Stimulated activated naive CD8-positive, alpha-beta T cell treated with anti-CD3 and anti-CD28 coated beads, Interleukin-15, Interleukin-2, amounts not matched to agents 100 U/mL and 50 U/mL, for 24 hours (primary cell): ENCODE results near the gene SCAMP1.
"Not testable (repeated sequence)": the region's sequence is repeated elsewhere in the genome, so short reads cannot be mapped to it uniquely, and the experiment has no call there.

Source experiments
- ATAC-seq: fragments of 150-1000 bp; cut with Tn5 transposase; one replicate; pipeline ENCODE4 v1.10.0; 2021
- DNase-seq: peaks from one replicate; pipeline ENCODE4 v3.0.0; 2021

SCAMP1 gene

DNA sequence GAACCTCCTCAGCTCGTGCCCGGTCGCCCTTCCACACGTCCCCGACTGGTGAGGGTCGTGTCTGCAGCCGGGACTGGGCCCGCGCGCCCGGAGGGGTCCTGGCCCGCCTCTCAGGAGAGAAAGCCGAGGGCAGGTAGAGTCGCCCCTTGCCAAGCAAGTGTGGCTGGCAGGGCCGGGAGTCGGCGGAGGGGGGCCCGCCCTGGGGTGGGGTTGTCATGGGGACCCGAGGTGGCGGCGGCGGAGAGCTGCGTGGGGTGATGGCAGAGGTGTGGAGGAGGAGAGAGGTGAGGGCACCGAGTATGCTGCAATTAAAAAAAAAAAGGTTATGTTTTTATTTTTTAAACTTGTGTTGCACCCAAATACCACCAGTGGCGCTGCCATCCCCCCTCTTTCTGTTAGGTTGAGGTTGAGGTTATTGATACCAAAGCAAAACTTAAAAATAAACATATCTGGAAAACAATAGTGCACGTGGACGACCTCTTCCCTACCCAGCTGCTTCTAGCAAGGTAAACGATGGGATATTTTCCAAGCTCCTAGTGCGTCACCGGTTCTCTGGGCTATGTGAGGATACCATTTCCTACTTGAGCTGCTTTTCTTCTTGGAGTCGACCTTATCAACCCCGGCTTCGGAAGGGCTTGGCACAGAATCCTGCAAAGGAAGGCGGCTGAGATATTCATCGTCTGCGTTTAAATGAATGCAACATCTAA is 660 bp downstream of the SCAMP1 start:
- DNase-seq, result peak; percentile 64
- ATAC-seq, result peak; percentile 35

DNA sequence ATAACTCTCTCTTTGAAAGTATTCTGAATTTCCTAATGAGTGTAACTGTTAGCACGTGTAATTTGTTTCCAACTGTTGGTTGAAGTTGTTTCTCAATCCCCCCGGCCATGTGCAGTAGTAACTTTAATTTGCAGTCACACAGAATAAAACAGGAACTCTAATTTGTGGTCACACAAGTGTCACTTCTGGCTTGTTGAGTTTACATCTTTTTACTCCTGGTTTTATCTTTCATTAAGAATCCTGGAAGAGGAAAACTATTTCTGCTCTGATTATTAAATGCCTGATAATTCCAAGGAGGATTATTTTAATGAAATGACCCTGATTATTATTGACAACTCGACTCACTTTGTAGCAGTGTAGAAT is 1.2 kb downstream of the SCAMP1 start:
- DNase-seq (no peak), ATAC-seq (no peak)

DNA sequence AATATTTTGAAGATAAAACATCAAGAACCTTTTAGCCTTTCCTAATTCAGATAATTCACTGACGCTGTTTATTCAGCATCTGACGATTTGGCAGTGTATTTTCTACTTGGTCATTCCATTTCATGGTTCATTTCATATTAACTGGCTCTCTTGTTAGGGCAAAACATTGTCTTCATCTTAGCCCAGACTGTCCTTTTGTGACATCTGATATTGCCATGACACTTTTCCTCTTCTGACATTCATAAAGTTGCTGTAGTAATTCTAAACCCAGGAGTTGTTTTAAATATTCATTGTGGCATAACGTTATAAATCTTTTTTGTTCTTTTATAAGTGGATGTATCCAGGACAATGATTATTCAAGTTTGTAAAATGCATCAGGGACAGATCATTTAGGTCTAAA is 1.8 kb downstream of the SCAMP1 start:
- DNase-seq (no peak), ATAC-seq (no peak)

DNA sequence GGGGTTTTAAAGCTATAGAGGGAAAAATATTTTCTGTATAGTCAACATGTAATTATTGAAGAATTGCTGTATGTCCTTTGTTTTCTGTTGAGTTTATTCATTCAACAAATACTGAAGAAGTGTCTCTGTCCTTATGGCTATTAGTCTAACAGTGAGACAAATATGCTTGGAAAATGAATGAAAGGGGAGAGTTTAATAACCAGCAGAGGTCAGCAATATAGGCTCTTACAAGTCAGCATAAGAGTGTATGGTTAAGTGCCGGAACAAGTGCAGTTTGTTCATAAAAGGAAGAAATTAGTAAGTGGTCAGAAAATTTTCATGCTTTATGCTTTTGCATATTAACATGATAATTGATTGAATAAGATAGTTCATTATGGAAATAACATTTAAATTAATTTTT is 3.6 kb downstream of the SCAMP1 start:
- DNase-seq, result no peak
- no peak for ATAC-seq

- DNase-seq (no peak), ATAC-seq (peak; percentile 71)
These were observed 7.0 kb downstream of the SCAMP1 start for GRCh38 chr5:78367318-78367991.

DNA sequence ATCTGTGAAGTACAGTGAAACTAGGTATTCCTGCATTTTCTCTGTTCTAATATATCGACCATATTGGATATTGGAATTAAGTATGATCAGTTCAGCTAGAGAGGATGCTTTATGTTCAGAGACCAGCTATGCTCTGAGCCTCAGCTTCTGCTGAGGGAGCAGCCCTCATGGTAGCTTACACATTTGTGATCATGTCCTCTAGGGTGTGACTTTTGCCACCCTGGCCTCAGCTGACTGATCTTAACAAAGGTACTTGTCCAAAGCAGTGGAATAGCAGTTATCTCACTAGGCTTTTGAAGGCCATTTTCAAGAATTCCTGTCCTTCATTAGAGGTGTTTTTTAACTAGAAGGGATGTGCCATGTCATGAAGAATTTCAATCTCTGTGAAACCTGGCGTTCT is 9.3 kb downstream of the SCAMP1 start:
- DNase-seq (no peak), ATAC-seq (no peak)

DNA sequence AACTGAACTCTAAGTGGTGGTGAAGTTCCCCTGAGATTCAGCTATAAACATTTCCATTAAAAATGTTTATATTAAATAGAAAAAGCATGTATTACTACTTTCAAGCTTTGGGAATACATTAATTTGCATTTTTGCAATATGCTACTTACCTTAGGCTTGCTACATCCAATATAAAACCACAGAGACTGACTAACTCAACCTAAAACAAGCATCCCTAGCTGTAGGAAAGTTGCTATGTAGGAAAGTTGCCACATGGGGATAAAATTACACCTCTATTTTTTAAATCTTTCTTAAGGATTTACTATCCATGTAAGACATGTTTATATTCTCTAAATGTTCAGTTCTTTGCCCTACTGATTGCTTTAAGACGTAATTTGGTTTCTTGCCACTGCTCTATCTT is 12.8 kb downstream of the SCAMP1 start:
- no peak for ATAC-seq
- no peak for DNase-seq

DNA sequence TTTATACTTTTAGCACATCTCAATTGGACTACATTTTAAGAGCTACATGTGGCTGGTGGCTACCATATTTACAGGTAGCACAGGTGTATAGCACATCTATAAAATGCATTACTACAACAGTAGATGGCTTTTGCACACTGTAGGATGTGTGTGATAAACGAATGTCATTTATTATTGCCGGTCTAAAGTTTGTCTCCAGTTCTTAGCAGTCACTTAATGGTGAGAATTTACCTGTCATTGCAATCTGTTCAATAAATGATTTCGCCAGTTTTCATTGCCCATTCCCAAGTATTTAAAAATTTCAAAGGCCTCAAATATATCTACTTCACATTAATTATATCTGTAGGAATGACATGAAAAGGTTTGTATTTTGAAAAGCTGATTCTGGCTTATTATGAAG is 15.9 kb downstream of the SCAMP1 start:
- no peak for DNase-seq
- no peak for ATAC-seq

- no peak for DNase-seq
- ATAC-seq, result no peak
These were observed 16.8 kb downstream of the SCAMP1 start for GRCh38 chr5:78377056-78377717.

DNA sequence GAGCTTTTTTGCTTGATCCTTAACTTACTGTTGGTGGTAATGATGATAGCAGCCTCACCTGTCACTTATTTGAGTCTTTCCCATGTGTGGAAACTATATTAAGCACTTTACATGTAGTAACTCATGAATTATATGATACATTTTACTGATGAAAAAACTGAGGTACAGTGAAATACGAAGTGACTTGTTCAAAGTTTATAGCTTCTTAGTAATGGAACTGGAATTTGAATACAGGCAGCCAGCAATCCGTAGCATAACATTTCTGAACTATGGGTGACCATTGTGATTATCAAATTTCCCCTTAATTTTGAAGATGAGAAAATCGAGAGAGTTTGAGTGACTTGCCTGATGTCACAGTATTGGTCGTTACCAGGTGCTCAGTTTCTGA is 17.3 kb downstream of the SCAMP1 start:
- no peak for DNase-seq
- no peak for ATAC-seq

DNA sequence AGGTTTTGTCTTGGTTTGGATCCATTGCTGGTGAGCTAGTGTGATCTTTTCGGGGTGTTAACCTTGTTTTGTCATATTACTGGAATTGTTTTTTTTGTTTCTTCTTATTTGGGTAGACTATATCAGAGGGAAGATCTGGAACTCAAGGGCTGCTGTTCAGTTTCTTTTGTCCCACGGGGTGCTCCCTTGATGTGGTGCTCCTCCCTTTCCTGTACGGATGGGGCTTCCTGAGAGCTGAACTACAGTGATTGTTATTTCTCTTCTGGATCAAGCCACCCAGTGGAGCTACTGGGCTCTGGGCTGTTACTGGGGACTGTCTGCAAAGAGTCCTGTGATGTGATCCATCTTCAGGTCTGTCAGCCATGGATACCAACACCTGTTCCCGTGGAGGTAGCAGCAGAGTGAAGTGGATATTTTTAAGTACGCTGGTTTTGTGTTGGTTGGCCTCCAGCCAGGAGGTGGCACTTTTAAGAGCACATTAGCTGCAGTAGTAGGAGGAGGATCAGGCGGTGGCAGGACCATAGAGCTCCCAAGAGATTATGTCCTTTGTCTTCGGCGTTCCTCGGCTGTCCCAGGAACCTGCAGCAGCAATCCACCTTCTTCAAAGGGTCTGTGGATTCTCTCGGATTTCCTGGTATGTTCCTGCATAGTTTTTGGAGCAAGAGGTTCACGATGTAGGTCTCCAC is 27.2 kb downstream of the SCAMP1 start:
- no peak for ATAC-seq
- no peak for DNase-seq

DNA sequence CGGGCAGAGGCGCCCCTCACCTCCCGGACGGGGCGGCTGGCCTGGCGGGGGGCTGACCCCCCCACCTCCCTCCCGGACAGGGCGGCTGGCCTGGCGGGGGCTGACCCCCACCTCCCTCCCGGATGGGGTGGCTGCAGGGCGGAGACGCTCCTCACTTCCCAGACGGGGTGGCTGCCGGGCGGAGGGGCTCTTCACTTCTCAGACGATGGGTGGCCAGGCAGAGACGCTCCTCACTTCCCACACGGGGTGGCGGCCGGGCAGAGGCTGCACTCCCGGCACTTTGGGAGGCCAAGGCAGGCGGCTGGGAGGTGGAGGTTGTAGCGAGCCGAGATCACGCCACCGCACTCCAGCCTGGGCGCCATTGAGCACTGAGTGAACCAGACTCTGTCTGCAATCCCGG is 30.9 kb downstream of the SCAMP1 start:
- not testable (repeated sequence) for ATAC-seq, DNase-seq

DNA sequence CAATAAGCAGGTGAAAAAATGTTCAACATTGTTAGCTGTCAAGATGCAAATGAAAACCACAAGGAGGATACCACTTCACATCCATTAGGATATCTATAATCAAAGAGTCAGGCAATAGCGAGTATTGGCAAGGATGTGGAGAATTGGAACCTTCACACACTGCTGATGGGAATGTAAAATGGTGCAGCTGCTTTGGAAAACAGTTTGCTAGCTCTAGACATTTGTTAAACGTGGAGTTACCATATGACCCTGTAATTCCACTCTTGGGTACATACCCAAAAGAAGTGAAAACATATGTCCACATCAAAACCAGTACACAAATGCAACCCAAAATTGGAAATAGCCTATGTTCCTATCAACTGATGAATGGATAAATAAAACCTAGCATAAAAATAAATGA is 37.4 kb downstream of the SCAMP1 start:
- ATAC-seq, result no peak
- no peak for DNase-seq

DNA sequence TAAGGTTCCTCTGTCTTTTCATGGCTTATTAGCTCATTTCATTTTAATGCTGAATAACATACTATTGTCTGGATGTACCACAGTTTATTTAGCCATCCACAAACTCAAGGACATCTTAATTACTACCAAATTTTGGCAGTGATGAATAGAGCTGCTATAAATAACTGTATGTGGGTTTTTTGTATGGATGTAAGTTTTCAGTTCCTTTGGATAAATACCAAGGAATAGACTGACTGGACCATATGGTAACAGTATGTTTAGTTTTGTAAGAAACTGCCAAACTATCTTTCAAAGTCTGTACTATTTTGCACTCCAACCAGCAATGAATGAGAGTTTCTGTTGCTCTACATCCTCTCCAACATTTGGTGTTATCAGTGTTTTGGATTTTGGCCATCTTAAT is 38.7 kb downstream of the SCAMP1 start:
- ATAC-seq, result no peak
- no peak for DNase-seq

DNA sequence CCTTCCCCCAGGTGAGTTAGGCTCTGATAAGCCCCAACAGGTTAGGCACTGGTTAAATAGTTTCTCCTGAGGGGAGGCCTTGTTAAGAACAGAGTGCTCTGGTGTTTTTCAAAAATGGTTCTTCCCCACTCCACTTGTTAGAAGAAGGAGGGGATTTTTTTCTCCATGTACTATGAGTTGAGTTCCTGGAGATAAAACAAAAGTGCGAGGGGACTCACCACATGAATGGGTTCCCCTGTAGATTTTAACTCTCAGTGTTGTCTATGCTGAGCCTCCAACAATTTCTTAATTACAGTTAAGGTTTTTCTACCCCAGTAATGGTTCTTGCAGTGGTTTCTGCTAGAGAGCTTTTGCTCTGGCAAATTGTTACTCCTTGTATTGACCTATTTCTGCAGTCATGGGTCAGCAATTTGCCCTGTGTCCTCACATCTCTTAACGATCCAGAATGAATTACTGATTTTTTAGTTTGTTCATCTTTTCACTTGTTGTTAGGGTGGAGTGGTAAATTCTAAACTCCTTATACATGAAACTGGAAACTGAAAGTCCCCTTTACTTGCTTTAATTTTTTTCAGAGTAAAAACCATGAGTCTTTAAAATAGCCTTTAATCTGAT is 44.4 kb downstream of the SCAMP1 start:
- ATAC-seq (no peak), DNase-seq (no peak)

DNA sequence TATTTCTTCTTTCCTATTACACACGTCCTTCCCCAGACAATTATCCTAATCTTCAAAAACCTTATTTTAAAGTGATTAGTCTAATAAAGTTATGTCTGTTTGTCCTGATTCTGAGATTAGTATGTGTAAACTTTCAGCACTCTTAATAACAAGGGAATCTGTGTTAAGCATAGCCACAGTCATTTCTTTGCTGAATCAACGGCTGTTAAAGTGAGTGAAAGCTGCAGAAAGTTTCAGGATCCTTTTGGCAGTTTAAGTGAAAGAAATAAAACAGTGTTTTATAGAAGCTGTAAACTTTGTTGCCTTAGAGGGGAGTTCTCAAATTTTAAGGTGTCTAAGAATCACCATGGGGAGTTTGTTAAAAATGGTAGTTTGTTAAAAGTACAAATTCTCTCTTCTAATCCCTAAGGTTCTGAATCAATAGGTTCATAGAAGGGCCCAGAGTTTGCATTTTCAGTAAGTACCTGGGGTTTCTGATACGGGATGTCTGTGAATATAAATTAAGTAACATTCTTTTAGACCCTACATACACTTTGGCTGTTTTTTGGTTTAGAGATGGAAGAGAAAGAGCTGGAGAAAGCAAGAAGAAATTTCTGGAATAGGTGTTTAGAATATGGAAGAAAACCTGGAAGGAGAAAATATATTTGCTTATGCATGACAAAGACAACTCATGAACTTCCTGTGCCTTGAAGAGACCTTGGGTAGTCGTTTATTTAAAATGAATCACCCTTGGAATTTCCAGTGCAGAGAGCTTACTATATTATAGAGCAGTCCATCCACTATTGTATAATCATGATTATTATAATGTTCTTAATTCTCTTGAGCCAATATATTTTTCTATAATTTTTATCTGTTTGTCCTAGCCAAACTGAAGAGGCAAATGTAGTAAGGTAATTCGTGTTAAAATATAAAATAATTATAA is 45.7 kb downstream of the SCAMP1 start:
- ATAC-seq (peak; percentile 61), DNase-seq (no peak)

DNA sequence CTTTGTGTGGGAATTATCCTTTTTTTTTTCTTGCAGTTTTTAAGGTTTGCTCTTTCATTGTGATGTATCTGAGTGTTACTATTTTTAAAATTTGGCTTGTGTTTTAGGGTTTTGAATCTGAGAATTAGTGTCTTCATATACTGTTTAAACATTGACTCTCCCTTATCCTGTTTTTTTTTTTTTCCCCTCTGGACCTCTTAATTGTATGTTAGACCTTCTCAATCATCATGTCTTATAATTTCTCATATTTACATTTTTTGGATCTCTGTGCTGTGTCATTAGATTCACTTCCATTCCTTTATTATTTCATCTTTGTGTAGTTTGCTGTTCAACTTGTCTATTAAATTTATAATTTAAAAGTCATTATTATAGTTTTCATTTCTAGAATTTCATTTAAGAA is 47.0 kb downstream of the SCAMP1 start:
- DNase-seq (no peak), ATAC-seq (no peak)

- ATAC-seq (no peak), DNase-seq (no peak)
These were observed 51.2 kb downstream of the SCAMP1 start for GRCh38 chr5:78411586-78411985.

DNA sequence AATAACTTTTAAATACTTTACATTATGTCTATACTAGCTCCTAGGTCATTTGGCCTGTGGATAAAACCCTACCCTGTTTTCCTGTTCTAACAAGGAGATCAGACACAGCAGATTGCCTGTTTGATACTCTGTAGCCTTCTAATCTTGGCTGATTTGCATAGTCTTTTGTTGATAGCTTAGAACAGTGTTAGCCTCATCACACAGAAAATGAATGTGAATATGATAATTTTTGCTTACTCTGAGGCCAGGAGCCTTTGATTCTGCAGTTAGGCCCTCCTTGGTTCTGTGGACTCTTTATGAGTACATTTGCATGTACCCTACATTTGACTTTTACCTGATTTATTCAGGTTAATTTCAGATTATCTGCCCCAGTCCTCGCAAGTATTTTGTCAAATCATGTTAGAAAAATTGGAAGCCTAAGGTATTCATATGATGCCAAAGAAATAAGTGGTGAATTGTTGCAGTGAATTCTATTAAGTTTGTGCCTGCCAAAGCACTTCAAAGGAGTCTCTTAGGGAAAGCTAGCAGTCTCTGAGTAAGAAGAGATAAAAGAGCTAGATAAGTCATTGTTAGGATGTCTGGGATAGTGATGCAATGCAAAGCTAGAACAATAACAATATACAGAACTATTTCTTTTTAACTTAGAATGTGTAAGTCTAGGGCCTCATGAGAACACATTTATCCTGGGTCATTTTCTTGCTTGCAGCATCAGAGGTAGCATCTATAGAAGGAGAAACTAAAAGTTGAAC is 56.4 kb downstream of the SCAMP1 start:
- DNase-seq, result no peak
- no peak for ATAC-seq

DNA sequence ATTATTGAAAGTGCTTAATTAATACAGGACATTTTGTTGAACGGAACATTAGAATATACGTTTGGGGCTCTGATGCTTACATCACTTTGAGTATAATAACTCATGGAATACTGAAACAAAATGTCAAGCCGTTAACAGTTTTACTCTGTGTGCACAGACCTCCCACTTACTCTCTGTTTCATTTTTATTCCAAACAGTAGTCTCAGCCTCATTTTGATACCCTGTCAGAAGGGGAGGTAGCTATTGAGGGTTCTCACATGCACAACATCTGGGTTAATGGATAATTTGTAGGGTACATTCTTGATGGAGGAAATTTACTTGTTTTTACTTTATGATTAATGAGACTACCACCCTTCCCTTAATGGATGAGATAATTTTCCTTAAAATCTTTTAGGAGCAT is 59.0 kb downstream of the SCAMP1 start:
- ATAC-seq, result no peak

DNA sequence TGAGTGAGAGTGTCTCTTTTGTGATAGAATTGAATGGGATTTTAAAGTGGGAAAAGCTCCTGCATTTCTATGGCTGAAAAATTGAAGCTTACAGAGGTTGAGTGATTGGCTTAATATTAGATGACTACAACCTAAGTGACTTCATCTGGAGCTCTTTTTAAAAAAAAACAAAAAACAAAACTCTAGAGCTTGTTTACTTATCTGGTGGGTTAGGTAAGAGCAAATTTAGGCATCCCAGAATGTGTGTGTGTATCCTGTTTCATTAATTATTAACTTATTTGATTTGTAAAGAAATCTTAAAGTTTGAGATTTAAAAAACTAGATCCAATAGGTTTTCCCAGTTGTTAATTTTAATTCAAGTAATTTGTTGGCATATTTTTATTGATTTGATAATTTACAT is 60.1 kb downstream of the SCAMP1 start:
- no peak for DNase-seq
- no peak for ATAC-seq

More for the DNA sequence above, 59.0 kb downstream of the SCAMP1 start:
- no peak for DNase-seq
